IMR-90 (cell line): Measurements from ENCODE around the gene GNPTG. TPM values are rescaled to one million over a fixed set of nuclear protein-coding genes. Genes with fewer than 3 reads are reported as not detected.

Experiments used
- ATAC-seq: fragments of 200-7000 bp; cut with Tn5 transposase; 2 replicates; pipeline ENCODE4 v1.9.1; 2020; ENCODE audit warnings: low read depth, mild to moderate bottlenecking, moderate library complexity
- BruUV-seq: library from RNA; stranded (reverse); fragments of 400-500 nt; replicated peaks from 2 replicates; lab custom pipeline; 2021; lab: Mats Ljungman, UMichigan
- CTCF ChIA-PET: fragments of 300-600 bp; formaldehyde crosslinking; extraction: SDS; loops from one replicate; lab custom pipeline; 2021; ENCODE audit warnings: antibody characterized with exemption; lab: Yijun Ruan, JAX
- POLR2A ChIA-PET: fragments of 300-600 bp; sonication (Branson Sonifier 250); formaldehyde crosslinking; loops from one replicate; lab custom pipeline; 2022; ENCODE audit warnings: antibody characterized with exemption; ENCODE audit not compliant: unreplicated experiment; lab: Charles Lee
- DNase-seq: peaks from one replicate; pipeline ENCODE4 v3.0.0; 2013
- H2AFZ ChIP-seq: replicated peaks from 2 replicates; pipeline ENCODE3; 2013; ENCODE audit warnings: low read length, mild to moderate bottlenecking; ENCODE audit not compliant: poor library complexity
- H2AK5ac ChIP-seq: 2 replicates; pipeline ENCODE4 v1.6.1; 2013; ENCODE audit warnings: low read depth, low read length, inconsistent platforms
- H2AK9ac ChIP-seq: replicated peaks from 2 replicates; pipeline ENCODE3; 2013; ENCODE audit warnings: mild to moderate bottlenecking, low read depth, low read length, moderate library complexity; ENCODE audit not compliant: poor library complexity
- H2BK120ac ChIP-seq: 2 replicates; pipeline ENCODE4 v1.6.1; 2013; ENCODE audit warnings: low read depth, low read length, inconsistent platforms
- H2BK15ac ChIP-seq: 3 replicates; pipeline ENCODE4 v1.6.1; 2013; ENCODE audit warnings: low read depth, low read length, inconsistent platforms
- H2BK20ac ChIP-seq: 2 replicates; pipeline ENCODE4 v1.6.1; 2013; ENCODE audit warnings: low read depth, mild to moderate bottlenecking, inconsistent platforms, low read length, moderate library complexity
- H2BK5ac ChIP-seq: 2 replicates; pipeline ENCODE4 v1.6.1; 2013; ENCODE audit warnings: mild to moderate bottlenecking, low read depth, low read length, inconsistent platforms; ENCODE audit not compliant: poor library complexity, severe bottlenecking
- H3K14ac ChIP-seq: replicated peaks from 2 replicates; pipeline ENCODE4 v1.6.1; 2013; ENCODE audit warnings: low read depth, low read length, inconsistent platforms
- H3K18ac ChIP-seq: 2 replicates; pipeline ENCODE4 v1.6.1; 2013; ENCODE audit warnings: low read depth, low read length, control low read depth
- H3K23ac ChIP-seq: 2 replicates; pipeline ENCODE4 v1.6.1; 2013; ENCODE audit warnings: low read depth, low read length, inconsistent platforms
- H3K27ac ChIP-seq: 2 replicates; pipeline ENCODE4 v1.5.1; 2013; ENCODE audit warnings: mild to moderate bottlenecking, control low read depth, low read length; ENCODE audit not compliant: insufficient read depth
- H3K27me3 ChIP-seq: 2 replicates; pipeline ENCODE4 v1.6.1; 2013; ENCODE audit warnings: low read length; ENCODE audit not compliant: control insufficient read depth, insufficient read depth
- H3K36me3 ChIP-seq: 2 replicates; pipeline ENCODE4 v1.6.1; 2013; ENCODE audit warnings: low read length, mixed read lengths; ENCODE audit not compliant: control insufficient read depth, insufficient read depth
- H3K4ac ChIP-seq: 2 replicates; pipeline ENCODE4 v1.6.1; 2013; ENCODE audit warnings: low read depth, low read length, inconsistent platforms
- H3K4me1 ChIP-seq: 2 replicates; pipeline ENCODE4 v1.6.1; 2013; ENCODE audit warnings: low read length, mixed read lengths; ENCODE audit not compliant: control insufficient read depth, insufficient read depth
- H3K4me2 ChIP-seq: 2 replicates; pipeline ENCODE4 v1.6.1; 2013; ENCODE audit warnings: low read depth, mild to moderate bottlenecking, control low read depth, low read length, moderate library complexity
- H3K4me3 ChIP-seq: 2 replicates; pipeline ENCODE4 v1.5.1; 2013; ENCODE audit warnings: low read depth, mild to moderate bottlenecking, control low read depth, low read length, moderate library complexity; ENCODE audit not compliant: insufficient read depth
- H3K56ac ChIP-seq: 2 replicates; pipeline ENCODE4 v1.6.1; 2013; ENCODE audit warnings: low read length, inconsistent platforms; ENCODE audit not compliant: insufficient read depth; ENCODE audit errors: extremely low read depth
- H3K79me1 ChIP-seq, 2 experiments: 2 replicates each; pipeline ENCODE4 v1.6.1; 2013; ENCODE audit warnings: low read length in 2 of 2, inconsistent platforms in 1 of 2, low read depth in 1 of 2
- H3K9ac ChIP-seq: 2 replicates; pipeline ENCODE4 v1.6.1; 2013; ENCODE audit warnings: low read depth, low read length, control low read depth
- H3K9me1 ChIP-seq: 2 replicates; pipeline ENCODE4 v1.6.1; 2013; ENCODE audit warnings: low read length, inconsistent platforms; ENCODE audit not compliant: insufficient read depth
- H3K9me3 ChIP-seq: 2 replicates; pipeline ENCODE4 v1.6.1; 2013; ENCODE audit warnings: low read length; ENCODE audit not compliant: control insufficient read depth, insufficient read depth
- H4K20me1 ChIP-seq: 2 replicates; pipeline ENCODE4 v1.6.1; 2013; ENCODE audit warnings: low read length, inconsistent platforms; ENCODE audit not compliant: insufficient read depth
- H4K5ac ChIP-seq: 2 replicates; pipeline ENCODE4 v1.6.1; 2013; ENCODE audit warnings: mild to moderate bottlenecking, low read depth, low read length, control low read depth
- H4K8ac ChIP-seq, 2 experiments: 2 replicates each; pipeline ENCODE4 v1.6.1; 2013; ENCODE audit warnings: low read depth in 2 of 2, low read length in 2 of 2, control low read depth in 1 of 2, inconsistent platforms in 1 of 2
- H4K91ac ChIP-seq: 2 replicates; pipeline ENCODE4 v1.6.1; 2013; ENCODE audit warnings: low read depth, low read length, inconsistent platforms; ENCODE audit not compliant: insufficient read depth
- BHLHE40 ChIP-seq: fragments of 150-350 bp; IDR thresholded peaks from 2 replicates; pipeline ENCODE4 v1.6.1; 2016; ENCODE audit warnings: mild to moderate bottlenecking, low read depth, low read length
- CEBPB ChIP-seq: IDR thresholded peaks from 2 replicates; pipeline ENCODE4 v1.6.1; 2012; ENCODE audit warnings: low read depth, low read length, improper control_type of control experiment
- CHD1 ChIP-seq: IDR thresholded peaks from 2 replicates; pipeline ENCODE4 v1.6.1; 2012; ENCODE audit warnings: low read depth, low read length, improper control_type of control experiment
- FOS ChIP-seq: fragments of 150-350 bp; IDR thresholded peaks from 2 replicates; pipeline ENCODE4 v1.6.1; 2016; ENCODE audit warnings: low read depth, low read length
- MAFK ChIP-seq: IDR thresholded peaks from 2 replicates; pipeline ENCODE4 v1.6.1; 2012; ENCODE audit warnings: low read depth, low read length, improper control_type of control experiment
- MAZ ChIP-seq: IDR thresholded peaks from 2 replicates; pipeline ENCODE4 v1.6.1; 2012; ENCODE audit warnings: low read depth, mild to moderate bottlenecking, low read length, improper control_type of control experiment, moderate library complexity, borderline replicate concordance
- MXI1 ChIP-seq: IDR thresholded peaks from 2 replicates; pipeline ENCODE4 v1.6.1; 2012; ENCODE audit warnings: low read depth, mild to moderate bottlenecking, low read length, moderate library complexity, borderline replicate concordance
- NFE2L2 ChIP-seq: fragments of 150-350 bp; IDR thresholded peaks from 2 replicates; pipeline ENCODE4 v1.6.1; 2016; ENCODE audit warnings: low read depth, mild to moderate bottlenecking, low read length
- POLR2A ChIP-seq: IDR thresholded peaks from 2 replicates; pipeline ENCODE4 v1.6.1; 2012; ENCODE audit warnings: mild to moderate bottlenecking, low read depth, low read length
- RAD21 ChIP-seq: IDR thresholded peaks from 2 replicates; pipeline ENCODE4 v1.6.1; 2012; ENCODE audit warnings: low read length, improper control_type of control experiment
- RCOR1 ChIP-seq: IDR thresholded peaks from 2 replicates; pipeline ENCODE4 v1.6.1; 2012; ENCODE audit warnings: mild to moderate bottlenecking, low read length, improper control_type of control experiment; ENCODE audit not compliant: insufficient replicate concordance
- RFX5 ChIP-seq: IDR thresholded peaks from 2 replicates; pipeline ENCODE4 v1.8.0; 2012; ENCODE audit warnings: low read depth, mild to moderate bottlenecking, low read length, moderate library complexity
- SMC3 ChIP-seq: fragments of 150-350 bp; IDR thresholded peaks from 2 replicates; pipeline ENCODE4 v1.6.1; 2016; ENCODE audit warnings: low read depth, mild to moderate bottlenecking, antibody characterized with exemption, low read length, moderate library complexity
- WGBS, 2 experiments: methylation state at CpG; one replicate each; pipeline versions ENCODE4 v1.1.5 to v1.1.7; 2013; ENCODE audit warnings: missing lambda C conversion rate in 2 of 2; ENCODE audit not compliant: insufficient read length in 1 of 2; ENCODE audit errors: extremely low coverage in 2 of 2; 5-methylcytosine and 5-hydroxymethylcytosine counted together
- dilution Hi-C: fragments of 300-500 bp; cut with HindIII; formaldehyde crosslinking; loops from one replicate; pipeline ENCODE4 v1.14.3; 2018; ENCODE audit warnings: low sequenced_read_pairs; ENCODE audit not compliant: unreplicated experiment
- in situ Hi-C: fragments of 300-500 bp; cut with MboI; formaldehyde crosslinking; loops from 3 replicates; pipeline ENCODE4 v1.14.3; 2019; ENCODE audit warnings: low sequenced_read_pairs, inconsistent platforms, mixed read lengths
- intact Hi-C: fragments of 100-400 bp; cut with micrococcal nuclease; formaldehyde crosslinking; loops from 2 replicates; pipeline ENCODE4 v1.10.0; 2022
- polyA plus RNA-seq, 3 experiments: library from polyadenylated mRNA; depleted of rRNA; stranded (reverse); fragments of >200 nt; gene quantifications; 2 replicates each; pipeline ENCODE4 v1.2.3, GENCODE V29; 2012; ENCODE audit warnings: low replicate concordance in 1 of 3
- total RNA-seq: library from RNA; depleted of rRNA; stranded (reverse); fragments of >200 nt; gene quantifications from 2 replicates; pipeline ENCODE4 v1.2.3, GENCODE V29; 2012
- TF ChIP-seq, protein P1 (sequence below): fragments of 150-350 bp; IDR thresholded peaks from 2 replicates; pipeline ENCODE4 v1.6.1; 2017; ENCODE audit warnings: mild to moderate bottlenecking, antibody characterized with exemption, low read length, low read depth
- TF ChIP-seq, protein P2 (sequence below): fragments of 150-350 bp; IDR thresholded peaks from 2 replicates; pipeline ENCODE4 v1.6.1; 2016; ENCODE audit warnings: low read depth, mild to moderate bottlenecking, low read length, moderate library complexity, borderline replicate concordance
- TF ChIP-seq, protein P3 (sequence below): conservative IDR thresholded peaks from 2 replicates; pipeline ENCODE4 v1.5.1; 2012; ENCODE audit warnings: mild to moderate bottlenecking, low read depth, low read length, improper control_type of control experiment

The GNPTG gene
- total and polyA plus RNA-seq, 2 of the 4 experiments (the other 2 are of a cell fraction): 14.9 to 70.8 TPM

DNA sequence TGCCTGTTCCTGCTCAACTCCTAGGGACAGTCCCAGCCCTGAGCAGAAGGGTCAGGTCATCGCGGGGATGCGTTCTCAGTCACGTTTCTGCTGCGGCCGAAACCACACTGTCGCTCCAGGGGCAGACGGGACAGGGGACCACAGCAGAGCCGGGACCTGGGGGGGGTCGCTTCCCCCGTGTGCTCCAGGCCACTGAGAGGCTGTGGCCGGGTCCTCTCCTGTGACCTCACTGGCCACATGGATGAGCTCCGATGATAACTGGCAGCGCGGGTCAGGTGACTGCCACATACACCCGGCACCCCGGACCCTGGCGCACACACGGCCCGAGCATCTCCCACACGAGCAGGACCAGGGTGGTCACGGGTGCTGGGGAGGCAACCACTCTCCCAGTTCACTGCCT is 12.8 kb downstream of the GNPTG start:
- Histone ChIP-seq H2AK5ac (no peak overlapping the region), H2BK20ac (no peak overlapping the region), H3K14ac (no peak overlapping the region), H3K27me3 (no peaks in the 10 kb centered on the region), H4K91ac (no peak overlapping the region), H3K56ac (no peak overlapping the region), H4K8ac (no peak overlapping the region), H3K4me2 (no peak overlapping the region), H3K79me1 (peaks cover 2 to 37% of the 10 kb centered on the region in 2 experiments; a peak in 3 of 4 replicates), H2BK5ac (no peak overlapping the region), H3K9me3 (no peaks in the 10 kb centered on the region), H3K23ac (no peak overlapping the region), H3K9ac (no peak overlapping the region), H3K4me1 (no peaks in the 10 kb centered on the region), H4K5ac (no peak overlapping the region), H2AFZ (no peak overlapping the region), H3K36me3 (peaks cover 55% of the 10 kb centered on the region), H4K20me1 (peaks cover 7% of the 10 kb centered on the region; the same call in 1 of the 2 replicates), H3K18ac (no peak overlapping the region), H2BK15ac (no peak overlapping the region), H3K9me1 (no peaks in the 10 kb centered on the region), H2AK9ac (no peak overlapping the region), H3K27ac (no peak overlapping the region), H2BK120ac (no peak overlapping the region), H3K4ac (no peak overlapping the region), H3K4me3 (no peak overlapping the region)
- TF ChIP-seq RAD21: no peak
- TF ChIP-seq MXI1: no peak
- TF ChIP-seq POLR2A: no peak
- no peak for TF ChIP-seq BHLHE40
- no peak for TF ChIP-seq MAFK
- no peak for TF ChIP-seq MAZ
- no peak for TF ChIP-seq CHD1
- no peak for TF ChIP-seq SMC3
- TF ChIP-seq, protein P1, sequence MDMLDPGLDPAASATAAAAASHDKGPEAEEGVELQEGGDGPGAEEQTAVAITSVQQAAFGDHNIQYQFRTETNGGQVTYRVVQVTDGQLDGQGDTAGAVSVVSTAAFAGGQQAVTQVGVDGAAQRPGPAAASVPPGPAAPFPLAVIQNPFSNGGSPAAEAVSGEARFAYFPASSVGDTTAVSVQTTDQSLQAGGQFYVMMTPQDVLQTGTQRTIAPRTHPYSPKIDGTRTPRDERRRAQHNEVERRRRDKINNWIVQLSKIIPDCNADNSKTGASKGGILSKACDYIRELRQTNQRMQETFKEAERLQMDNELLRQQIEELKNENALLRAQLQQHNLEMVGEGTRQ: no peak
- TF ChIP-seq CEBPB: no peak
- no peak for TF ChIP-seq NFE2L2
- TF ChIP-seq, protein P2, sequence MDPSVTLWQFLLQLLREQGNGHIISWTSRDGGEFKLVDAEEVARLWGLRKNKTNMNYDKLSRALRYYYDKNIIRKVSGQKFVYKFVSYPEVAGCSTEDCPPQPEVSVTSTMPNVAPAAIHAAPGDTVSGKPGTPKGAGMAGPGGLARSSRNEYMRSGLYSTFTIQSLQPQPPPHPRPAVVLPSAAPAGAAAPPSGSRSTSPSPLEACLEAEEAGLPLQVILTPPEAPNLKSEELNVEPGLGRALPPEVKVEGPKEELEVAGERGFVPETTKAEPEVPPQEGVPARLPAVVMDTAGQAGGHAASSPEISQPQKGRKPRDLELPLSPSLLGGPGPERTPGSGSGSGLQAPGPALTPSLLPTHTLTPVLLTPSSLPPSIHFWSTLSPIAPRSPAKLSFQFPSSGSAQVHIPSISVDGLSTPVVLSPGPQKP: no peak
- TF ChIP-seq FOS: no peak
- no peak for TF ChIP-seq RCOR1
- no peak for TF ChIP-seq RFX5
- TF ChIP-seq, protein P3, sequence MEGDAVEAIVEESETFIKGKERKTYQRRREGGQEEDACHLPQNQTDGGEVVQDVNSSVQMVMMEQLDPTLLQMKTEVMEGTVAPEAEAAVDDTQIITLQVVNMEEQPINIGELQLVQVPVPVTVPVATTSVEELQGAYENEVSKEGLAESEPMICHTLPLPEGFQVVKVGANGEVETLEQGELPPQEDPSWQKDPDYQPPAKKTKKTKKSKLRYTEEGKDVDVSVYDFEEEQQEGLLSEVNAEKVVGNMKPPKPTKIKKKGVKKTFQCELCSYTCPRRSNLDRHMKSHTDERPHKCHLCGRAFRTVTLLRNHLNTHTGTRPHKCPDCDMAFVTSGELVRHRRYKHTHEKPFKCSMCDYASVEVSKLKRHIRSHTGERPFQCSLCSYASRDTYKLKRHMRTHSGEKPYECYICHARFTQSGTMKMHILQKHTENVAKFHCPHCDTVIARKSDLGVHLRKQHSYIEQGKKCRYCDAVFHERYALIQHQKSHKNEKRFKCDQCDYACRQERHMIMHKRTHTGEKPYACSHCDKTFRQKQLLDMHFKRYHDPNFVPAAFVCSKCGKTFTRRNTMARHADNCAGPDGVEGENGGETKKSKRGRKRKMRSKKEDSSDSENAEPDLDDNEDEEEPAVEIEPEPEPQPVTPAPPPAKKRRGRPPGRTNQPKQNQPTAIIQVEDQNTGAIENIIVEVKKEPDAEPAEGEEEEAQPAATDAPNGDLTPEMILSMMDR: no peak
- 86% methylated on average over 11 of the region's 22 CpGs; no CpG with 5 or more reads in 1 of the 2 experiments for WGBS, 2 experiments
- CTCF ChIA-PET: interaction anchor here (0.6 kb wide), 1 partner anchor 56 kb away, joined by 3 read pairs; no protein-coding TSS in a partner anchor
- in situ Hi-C loops (no loop called here), dilution Hi-C loops (no loop called here), intact Hi-C loops (no loop called here)
- POLR2A ChIA-PET: interaction anchor here (0.6 kb wide), 1 partner anchor 244 kb away, joined by 4 read pairs; no protein-coding TSS in a partner anchor
- DNase-seq: no peak
- ATAC-seq: no peak
- TSS peak; percentile 48 for BruUV-seq
